ENCODE results near the gene GPR156.

DNA sequence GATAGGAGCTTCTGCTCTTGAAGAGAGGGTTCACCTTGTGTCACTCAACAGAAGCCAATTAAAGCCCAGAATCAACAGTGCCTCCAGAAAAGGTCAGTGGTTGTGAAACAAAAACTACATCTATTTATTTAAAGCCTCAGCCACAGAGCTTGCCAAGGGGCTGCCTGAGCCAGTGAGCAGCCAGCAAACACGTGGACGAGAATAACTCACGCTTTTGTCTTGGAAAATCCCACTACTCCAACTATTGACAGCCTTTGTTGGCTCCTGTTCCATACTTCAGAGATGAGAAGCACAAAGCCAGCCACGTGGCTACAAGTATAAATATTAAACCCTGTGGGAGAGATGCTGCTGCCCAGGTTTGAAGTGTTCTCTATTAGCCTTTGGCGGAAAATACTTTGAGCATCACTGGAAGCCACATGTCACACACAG, 10.3 kb downstream of the GPR156 start:
- TF ChIP-seq, protein P1, sequence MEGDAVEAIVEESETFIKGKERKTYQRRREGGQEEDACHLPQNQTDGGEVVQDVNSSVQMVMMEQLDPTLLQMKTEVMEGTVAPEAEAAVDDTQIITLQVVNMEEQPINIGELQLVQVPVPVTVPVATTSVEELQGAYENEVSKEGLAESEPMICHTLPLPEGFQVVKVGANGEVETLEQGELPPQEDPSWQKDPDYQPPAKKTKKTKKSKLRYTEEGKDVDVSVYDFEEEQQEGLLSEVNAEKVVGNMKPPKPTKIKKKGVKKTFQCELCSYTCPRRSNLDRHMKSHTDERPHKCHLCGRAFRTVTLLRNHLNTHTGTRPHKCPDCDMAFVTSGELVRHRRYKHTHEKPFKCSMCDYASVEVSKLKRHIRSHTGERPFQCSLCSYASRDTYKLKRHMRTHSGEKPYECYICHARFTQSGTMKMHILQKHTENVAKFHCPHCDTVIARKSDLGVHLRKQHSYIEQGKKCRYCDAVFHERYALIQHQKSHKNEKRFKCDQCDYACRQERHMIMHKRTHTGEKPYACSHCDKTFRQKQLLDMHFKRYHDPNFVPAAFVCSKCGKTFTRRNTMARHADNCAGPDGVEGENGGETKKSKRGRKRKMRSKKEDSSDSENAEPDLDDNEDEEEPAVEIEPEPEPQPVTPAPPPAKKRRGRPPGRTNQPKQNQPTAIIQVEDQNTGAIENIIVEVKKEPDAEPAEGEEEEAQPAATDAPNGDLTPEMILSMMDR (optimal IDR thresholded peaks at IDR 0.05 in 1 of 3, IDR thresholded peaks at IDR 0.05 in 1 of 3, conservative IDR thresholded peaks at IDR 0.05 in 1 of 3; ENCODE audit: extremely low read depth in 1 of 3, insufficient read depth in 2 of 3, low read length in 3 of 3), result no peak
- no peak for TF ChIP-seq EZH2 (IDR thresholded peaks at IDR 0.05; ENCODE audit: low read length)

All from keratinocyte (primary cell).